Measurements from ENCODE around the gene PARP8.

The PARP8 gene

DNA sequence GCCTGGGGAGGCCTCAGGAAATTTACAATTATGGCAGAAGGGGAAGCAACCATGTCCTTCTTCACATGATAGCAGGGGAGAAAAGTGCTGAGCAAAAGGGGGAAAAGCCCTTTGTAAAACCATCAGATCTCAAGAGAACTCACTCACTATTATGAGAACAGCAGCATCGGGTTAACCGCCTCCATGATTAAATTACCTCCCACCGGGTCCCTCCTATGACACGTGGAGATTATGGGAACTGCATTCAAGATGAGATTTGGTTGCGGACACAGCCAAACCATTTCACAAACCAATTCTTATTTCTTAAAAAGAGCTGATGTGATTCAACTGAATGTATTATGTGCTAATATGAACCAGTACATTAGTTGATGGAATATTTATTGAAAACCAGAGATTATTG is 63.9 kb downstream of the PARP8 start:
- no peak for TF ChIP-seq ZFX (IDR thresholded peaks at IDR 0.05)
- TF ChIP-seq, protein P1, sequence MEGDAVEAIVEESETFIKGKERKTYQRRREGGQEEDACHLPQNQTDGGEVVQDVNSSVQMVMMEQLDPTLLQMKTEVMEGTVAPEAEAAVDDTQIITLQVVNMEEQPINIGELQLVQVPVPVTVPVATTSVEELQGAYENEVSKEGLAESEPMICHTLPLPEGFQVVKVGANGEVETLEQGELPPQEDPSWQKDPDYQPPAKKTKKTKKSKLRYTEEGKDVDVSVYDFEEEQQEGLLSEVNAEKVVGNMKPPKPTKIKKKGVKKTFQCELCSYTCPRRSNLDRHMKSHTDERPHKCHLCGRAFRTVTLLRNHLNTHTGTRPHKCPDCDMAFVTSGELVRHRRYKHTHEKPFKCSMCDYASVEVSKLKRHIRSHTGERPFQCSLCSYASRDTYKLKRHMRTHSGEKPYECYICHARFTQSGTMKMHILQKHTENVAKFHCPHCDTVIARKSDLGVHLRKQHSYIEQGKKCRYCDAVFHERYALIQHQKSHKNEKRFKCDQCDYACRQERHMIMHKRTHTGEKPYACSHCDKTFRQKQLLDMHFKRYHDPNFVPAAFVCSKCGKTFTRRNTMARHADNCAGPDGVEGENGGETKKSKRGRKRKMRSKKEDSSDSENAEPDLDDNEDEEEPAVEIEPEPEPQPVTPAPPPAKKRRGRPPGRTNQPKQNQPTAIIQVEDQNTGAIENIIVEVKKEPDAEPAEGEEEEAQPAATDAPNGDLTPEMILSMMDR (conservative IDR thresholded peaks at IDR 0.05) = no peak
- no peak overlapping the region for H3K27ac ChIP-seq

- TF ChIP-seq, protein P1 (conservative IDR thresholded peaks at IDR 0.05) = no peak
- TF ChIP-seq ZFX (IDR thresholded peaks at IDR 0.05) = no peak
- no peak overlapping the region for H3K27ac ChIP-seq
Measured at GRCh38 chr5:50730841-50731240, 64.4 kb downstream of the PARP8 start.

DNA sequence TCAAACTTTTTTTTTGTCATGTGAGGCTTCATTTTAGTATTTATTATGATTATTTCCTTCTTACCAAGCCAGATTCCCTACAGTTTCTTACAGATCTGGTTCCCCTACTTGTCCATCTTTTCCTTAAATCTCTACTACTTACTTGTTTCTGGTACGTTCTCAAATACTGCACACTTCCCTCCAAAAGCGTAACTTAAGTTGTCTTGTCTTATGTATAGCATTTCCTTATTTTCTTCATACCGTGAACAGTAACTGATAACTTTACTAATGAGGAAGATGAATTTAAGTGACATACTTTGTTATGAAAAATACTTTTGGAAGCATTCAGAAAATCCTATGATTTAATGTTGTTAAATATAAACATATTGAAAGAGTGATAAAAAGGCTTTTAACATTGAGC is 67.3 kb downstream of the PARP8 start:
- no peak overlapping the region for H3K27ac ChIP-seq
- TF ChIP-seq, protein P1 (conservative IDR thresholded peaks at IDR 0.05) = no peak
- no peak for TF ChIP-seq ZFX (IDR thresholded peaks at IDR 0.05)

- TF ChIP-seq, protein P1 (conservative IDR thresholded peaks at IDR 0.05) = no peak
- TF ChIP-seq ZFX (IDR thresholded peaks at IDR 0.05) = no peak
- no peak overlapping the region for H3K27ac ChIP-seq
Measured at GRCh38 chr5:50738864-50739263, 72.4 kb downstream of the PARP8 start.

DNA sequence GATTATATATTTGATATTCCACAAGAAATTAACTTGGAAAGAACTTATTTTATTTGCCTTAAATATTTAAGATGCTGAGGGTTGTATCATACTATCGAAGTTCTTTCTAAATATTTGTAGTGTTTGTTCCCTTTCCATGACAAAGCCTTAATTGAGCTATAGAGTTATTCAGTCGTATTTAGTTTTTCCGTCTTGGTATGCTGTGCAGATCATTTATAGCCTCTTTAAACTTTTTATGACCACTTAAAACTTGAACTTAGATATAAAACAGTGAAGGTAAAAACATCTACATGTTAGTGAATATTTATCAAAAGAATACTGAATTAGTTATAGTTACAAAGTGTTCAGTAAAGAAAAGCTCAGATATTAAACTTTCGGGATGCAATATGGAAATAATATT is 74.4 kb downstream of the PARP8 start:
- no peak for TF ChIP-seq ZFX (IDR thresholded peaks at IDR 0.05)
- TF ChIP-seq, protein P1 (conservative IDR thresholded peaks at IDR 0.05) = no peak
- H3K27ac ChIP-seq = no peak overlapping the region

- TF ChIP-seq, protein P1 (conservative IDR thresholded peaks at IDR 0.05) = no peak
- TF ChIP-seq ZFX (IDR thresholded peaks at IDR 0.05) = no peak
- H3K27ac ChIP-seq = no peak overlapping the region
Measured at GRCh38 chr5:50744776-50745175, 78.3 kb downstream of the PARP8 start.

DNA sequence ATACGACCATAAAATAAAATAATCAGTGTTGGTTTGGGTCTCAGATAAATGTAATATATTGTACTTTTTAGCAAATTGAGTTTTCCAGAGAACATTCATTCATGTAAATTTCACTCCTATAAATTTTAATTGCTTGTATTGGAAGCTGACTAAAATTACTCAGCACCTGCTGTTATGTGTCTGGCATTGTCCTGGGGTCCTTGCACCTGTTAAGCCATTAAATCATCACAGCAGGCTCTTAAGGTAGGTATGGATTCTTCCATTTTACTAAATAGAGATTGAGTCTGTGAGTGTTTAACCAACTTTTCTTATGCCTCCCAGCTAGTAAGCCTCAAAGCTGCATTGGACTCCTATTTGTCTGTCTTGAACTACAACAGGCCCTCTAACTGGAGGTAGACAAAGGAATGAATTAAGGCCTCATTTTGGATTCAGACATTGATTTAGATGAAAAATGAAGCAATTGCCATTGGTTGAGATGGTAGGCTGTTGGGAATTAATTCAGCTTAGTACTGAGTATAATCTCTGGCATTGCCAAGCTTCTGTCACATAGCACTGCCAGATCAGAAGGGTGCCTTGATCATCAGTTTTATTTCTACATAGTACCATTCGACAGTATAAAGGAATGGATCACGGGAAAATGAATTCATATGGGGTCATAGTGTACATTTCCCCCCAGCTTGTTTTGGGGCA is 78.9 kb downstream of the PARP8 start:
- TF ChIP-seq, protein P1 (conservative IDR thresholded peaks at IDR 0.05) = no peak
- no peak for TF ChIP-seq ZFX (IDR thresholded peaks at IDR 0.05)
- no peak overlapping the region for H3K27ac ChIP-seq

All from C4-2B (cell line).